ENCODE results near the gene TPX2. TPM values are rescaled to one million over a fixed set of nuclear protein-coding genes. Genes with fewer than 3 reads are reported as not detected.

TPX2 gene
- total and polyA plus RNA-seq, 2 of the 8 experiments (the other 6 are each of a cell fraction or from before 2014, with no cell fraction given), result 43.6 to 125 TPM

DNA sequence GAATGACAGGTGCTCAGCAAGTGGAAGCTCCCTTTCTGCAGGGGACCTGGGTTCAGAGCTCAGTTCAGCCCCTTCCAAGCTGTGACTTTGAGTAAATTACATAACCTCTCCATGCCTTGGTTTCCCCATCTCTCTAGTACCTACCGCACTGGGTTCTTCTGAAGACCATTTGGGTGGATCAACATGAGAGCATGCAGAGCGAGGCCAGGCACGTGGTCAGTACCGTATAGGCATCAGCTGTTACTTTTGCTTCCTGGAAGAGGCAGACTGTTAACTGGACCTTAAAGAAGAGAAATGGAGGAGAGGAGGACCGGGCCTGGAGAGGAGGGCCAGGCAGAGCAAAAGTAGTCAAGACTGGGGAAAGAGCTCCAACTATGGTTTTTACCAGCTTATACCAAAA is 78.4 kb downstream of the TPX2 start:
- no peaks in the 10 kb centered on the region for H3K79me2 ChIP-seq (ENCODE audit: control insufficient read depth in 1 of 2, insufficient read depth in 2 of 2, low read length in 2 of 2)
- H2BK120ac ChIP-seq (replicated peaks; ENCODE audit: low read depth, low read length), result no peak overlapping the region
- H3K56ac ChIP-seq (replicated peaks; ENCODE audit: insufficient read length, low read depth, low read length), result no peak overlapping the region
- CTCF ChIA-PET (ENCODE audit: partially characterized antibody), result interaction anchor here (0.5 to 5.5 kb wide), 12 partner anchors 12 to 275 kb away, joined by 3 to 19 read pairs (median 4); partner anchors contain the start of gene PDRG1
- no peak for DNase-seq (ENCODE audit: low read depth in 1 of 2, low spot score in 2 of 2)
- peaks cover 4 to 11% (median 8%) of the 10 kb centered on the region in 4 experiments; a peak in 6 of 7 replicates for H3K4me1 ChIP-seq (replicated peaks in 1 of 4; ENCODE audit: control insufficient read depth in 3 of 4, insufficient read depth in 4 of 4, low read length in 3 of 4)
- H3K9me3 ChIP-seq (ENCODE audit: insufficient read depth in 2 of 2, low read depth in 1 of 2, low read length in 1 of 2), result no peaks in the 10 kb centered on the region
- no peak overlapping the region; a peak in 1 of 7 replicates for H3K9ac ChIP-seq (replicated peaks in 1 of 4; ENCODE audit: extremely low read depth in 1 of 4, low read depth in 3 of 4, low read length in 3 of 4)
- no peak overlapping the region for H3K4me2 ChIP-seq (ENCODE audit: insufficient read depth in 1 of 2, low read depth in 2 of 2, low read length in 2 of 2)
- H2BK15ac ChIP-seq (ENCODE audit: low read length), result no peak overlapping the region; the same call in 1 of the 2 replicates
- no peak overlapping the region for H2BK12ac ChIP-seq (ENCODE audit: low read depth, low read length)
- POLR2A ChIA-PET (ENCODE audit: partially characterized antibody), result interaction anchor here (0.6 kb wide), 1 partner anchor 310 kb away, joined by 3 read pairs; no protein-coding TSS in a partner anchor
- no peak overlapping the region for H3K14ac ChIP-seq (ENCODE audit: insufficient read length)
- no peaks in the 10 kb centered on the region for H3K23me2 ChIP-seq (ENCODE audit: low read depth, low read length)
- no peak overlapping the region for H4K91ac ChIP-seq (replicated peaks; ENCODE audit: insufficient read length, low read length)
- no peak overlapping the region for H3K4me3 ChIP-seq (ENCODE audit: extremely low read depth in 1 of 4, insufficient read depth in 2 of 4, low read depth in 3 of 4, low read length in 4 of 4)
- no peak overlapping the region for H4K5ac ChIP-seq (ENCODE audit: insufficient read length, low read depth, low read length)
- no peaks in the 10 kb centered on the region for H3K79me1 ChIP-seq (ENCODE audit: low read depth, low read length)
- H3K4ac ChIP-seq (replicated peaks; ENCODE audit: insufficient read length, low read depth, low read length), result no peak overlapping the region
- H3K27me3 ChIP-seq (replicated peaks in 1 of 4; ENCODE audit: control insufficient read depth in 3 of 4, extremely low read depth in 1 of 4, insufficient read depth in 3 of 4, low read length in 3 of 4), result no peaks in the 10 kb centered on the region
- no peak overlapping the region for H2AK5ac ChIP-seq (ENCODE audit: low read depth, low read length)
- H3K18ac ChIP-seq (ENCODE audit: extremely low read depth, low read length), result no peak overlapping the region
- no peak overlapping the region for H2BK5ac ChIP-seq (ENCODE audit: low read depth, low read length)
- H2AFZ ChIP-seq (ENCODE audit: low read length), result no peak overlapping the region
- no peaks in the 10 kb centered on the region for H4K20me1 ChIP-seq (replicated peaks in 1 of 2; ENCODE audit: control insufficient read depth in 1 of 2, insufficient read depth in 2 of 2, low read length in 2 of 2)
- no peak for FAIRE-seq
- no peak overlapping the region for H3K23ac ChIP-seq (ENCODE audit: insufficient read length)
- H2BK20ac ChIP-seq (ENCODE audit: low read length), result no peak overlapping the region
- no peak overlapping the region for H4K8ac ChIP-seq (ENCODE audit: extremely low read depth, insufficient read depth, low read length)
- H3K36me3 ChIP-seq (ENCODE audit: control insufficient read depth in 2 of 4, insufficient read depth in 4 of 4, low read length in 3 of 4), result no peaks in the 10 kb centered on the region
- no peak overlapping the region for H3K27ac ChIP-seq (ENCODE audit: low read depth, low read length)
- WGBS, 2 experiments (ENCODE audit: extremely low coverage in 1 of 2, insufficient coverage in 1 of 2, insufficient read length in 1 of 2, insufficient replicate concordance in 2 of 2, low coverage in 1 of 2, low lambda C conversion rate in 2 of 2, missing lambda C conversion rate in 1 of 2), result 92% methylated on average over 5 of the region's 5 CpGs; no CpG with 5 or more reads in 1 of the 2 experiments
- TF ChIP-seq RXRA (IDR thresholded peaks at IDR 0.05; ENCODE audit: insufficient read depth, low read depth, low read length) (no peak), GABPA (IDR thresholded peaks at IDR 0.05; ENCODE audit: borderline replicate concordance, insufficient read depth, low read length) (no peak), ZNF274 (IDR thresholded peaks at IDR 0.05; ENCODE audit: borderline replicate concordance, extremely low read depth, low read length) (no peak), TCF12 (IDR thresholded peaks at IDR 0.05; ENCODE audit: low read depth, low read length) (no peak), EGR1 (IDR thresholded peaks at IDR 0.05; ENCODE audit: borderline replicate concordance, low read depth, low read length) (no peak), HDAC6 (IDR thresholded peaks at IDR 0.05; ENCODE audit: low read depth, low read length) (no peak), RBBP5 (IDR thresholded peaks at IDR 0.05; ENCODE audit: borderline replicate concordance, low read depth, low read length) (no peak), JUND (IDR thresholded peaks at IDR 0.05; ENCODE audit: low read length) (no peak), POLR2A (IDR thresholded peaks at IDR 0.05; ENCODE audit: control extremely low read depth in 1 of 2, low read depth in 2 of 2, low read length in 2 of 2) (no peak), ATF3 (IDR thresholded peaks at IDR 0.05; ENCODE audit: insufficient read depth, low read depth, low read length) (no peak), MAFK (IDR thresholded peaks at IDR 0.05; ENCODE audit: low read depth, low read length) (no peak), CREB1 (IDR thresholded peaks at IDR 0.05) (no peak), NRF1 (IDR thresholded peaks at IDR 0.05; ENCODE audit: low read depth, low read length) (no peak), NANOG (IDR thresholded peaks at IDR 0.05; ENCODE audit: insufficient read depth, low read depth, low read length, poor library complexity, severe bottlenecking) (no peak)
